T-cell (primary cell): Measurements from ENCODE around the gene ADAP1. TPM values are rescaled to one million over a fixed set of nuclear protein-coding genes. Genes with fewer than 3 reads are reported as not detected.
"Not testable (repeated sequence)": the region's sequence is repeated elsewhere in the genome, so short reads cannot be mapped to it uniquely, and the experiment has no call there.

Experiments
- ATAC-seq, 4 experiments: fragments of 200-7000 bp in 3 of 4; fragments of 150-1000 bp in 1 of 4; cut with Tn5 transposase; replicated peaks in 1 of 4; 1 replicate in 3 of 4; 2 replicates in 1 of 4; pipeline ENCODE4 v1.10.0; 2021; ENCODE audit warnings: moderate library complexity in 3 of 4, mild to moderate bottlenecking in 2 of 4, moderate number of reproducible peaks in 1 of 4
- CTCF ChIA-PET, 2 donors: fragments of 300-600 bp; sonication (Branson Sonifier 250); formaldehyde crosslinking; loops; one replicate each; lab custom pipeline; 2022; ENCODE audit warnings: antibody characterized with exemption in 2 of 2; lab: Charles Lee
- POLR2A ChIA-PET, 2 donors: fragments of 300-600 bp; sonication (Branson Sonifier 250); formaldehyde crosslinking; loops; one replicate each; lab custom pipeline; 2022; ENCODE audit warnings: antibody characterized with exemption in 2 of 2; lab: Charles Lee
- DNase-seq, 35 experiments: peaks; one replicate each; pipeline versions ENCODE4 v3.0.0 to v3.0.0-alpha.2; 2013 to 2023
- H3K27ac ChIP-seq: one replicate; pipeline ENCODE4 v1.5.1; 2013; ENCODE audit warnings: low read length
- H3K27me3 ChIP-seq, 2 experiments: replicated peaks in 1 of 2; 1 replicate in 1 of 2; 2 replicates in 1 of 2; pipeline versions ENCODE4 v1.6.1 to v1.7.0; 2013; ENCODE audit warnings: low read length in 1 of 2, mixed read lengths in 1 of 2; ENCODE audit not compliant: control insufficient read depth in 2 of 2, insufficient read depth in 2 of 2; ENCODE audit errors: extremely low read depth in 1 of 2
- H3K36me3 ChIP-seq, 2 donors: 1 replicate in 1 of 2; 2 replicates in 1 of 2; pipeline versions ENCODE4 v1.6.1 to v1.7.0; 2013; ENCODE audit warnings: low read length in 1 of 2; ENCODE audit not compliant: control insufficient read depth in 2 of 2, insufficient read depth in 1 of 2; ENCODE audit errors: extremely low read depth in 1 of 2
- H3K4me1 ChIP-seq, 2 experiments: 1 replicate in 1 of 2; 2 replicates in 1 of 2; pipeline versions ENCODE4 v1.6.1 to v1.7.0; 2013; ENCODE audit warnings: low read length in 2 of 2, mixed read lengths in 1 of 2; ENCODE audit not compliant: insufficient read depth in 2 of 2, control insufficient read depth in 1 of 2; ENCODE audit errors: extremely low read depth in 1 of 2
- H3K4me3 ChIP-seq, 2 donors: 1 replicate in 1 of 2; 2 replicates in 1 of 2; pipeline versions ENCODE4 v1.5.1 to v1.7.0; 2013; ENCODE audit warnings: mild to moderate bottlenecking in 2 of 2, low read length in 1 of 2, moderate library complexity in 1 of 2; ENCODE audit not compliant: control insufficient read depth in 1 of 2; ENCODE audit errors: extremely low read depth in 1 of 2
- H3K9me3 ChIP-seq: 2 replicates; pipeline ENCODE4 v1.7.0; 2013
- H3K27ac Mint-ChIP-seq, 2 donors: one replicate each; pipeline ENCODE4 v1.8.0; 2020 to 2021; ENCODE audit warnings: mild to moderate bottlenecking in 2 of 2, mixed read lengths in 2 of 2
- H3K27me3 Mint-ChIP-seq, 2 donors: one replicate each; pipeline ENCODE4 v1.8.0; 2021 to 2022; ENCODE audit warnings: mixed read lengths in 2 of 2
- H3K36me3 Mint-ChIP-seq: one replicate; pipeline ENCODE4 v1.8.0; 2021; ENCODE audit warnings: mixed read lengths
- H3K4me1 Mint-ChIP-seq, 3 donors: one replicate each; pipeline ENCODE4 v1.8.0; 2020 to 2022; ENCODE audit warnings: mixed read lengths in 3 of 3, mild to moderate bottlenecking in 1 of 3
- H3K4me3 Mint-ChIP-seq, 3 donors: one replicate each; pipeline ENCODE4 v1.8.0; 2020 to 2022; ENCODE audit warnings: mild to moderate bottlenecking in 3 of 3, mixed read lengths in 3 of 3, moderate library complexity in 3 of 3
- H3K9me3 Mint-ChIP-seq, 3 donors: one replicate each; pipeline ENCODE4 v1.8.0; 2020 to 2022; ENCODE audit warnings: mixed read lengths in 3 of 3
- WGBS: methylation state at CpG from one replicate; pipeline ENCODE4 v1.1.5; 2013; ENCODE audit warnings: missing lambda C conversion rate; ENCODE audit not compliant: insufficient coverage; 5-methylcytosine and 5-hydroxymethylcytosine counted together
- total RNA-seq, 35 experiments: library from RNA in 6 of 35; stranded (reverse) in 6 of 35; fragments of 120-200 nt in 1 of 35; gene quantifications; one replicate each; pipeline versions ENCODE4 v1.2.1 to v1.2.4 and lab custom pipeline; 2013 to 2026

Gene ADAP1
- total RNA-seq, 5 donors from 2014 or later (not counting 1 experiment from before 2014, with no cell fraction given) = 10.6 to 26.9 (median 23.5) TPM

- peak overlapping the region in 1 of 2 donors; percentile 11 for H3K27ac Mint-ChIP-seq
- no peak for DNase-seq
- no peaks in the 10 kb centered on the region for H3K36me3 Mint-ChIP-seq
Observed at GRCh38 chr7:944744-945143, 9.7 kb downstream of the ADAP1 start.

DNA sequence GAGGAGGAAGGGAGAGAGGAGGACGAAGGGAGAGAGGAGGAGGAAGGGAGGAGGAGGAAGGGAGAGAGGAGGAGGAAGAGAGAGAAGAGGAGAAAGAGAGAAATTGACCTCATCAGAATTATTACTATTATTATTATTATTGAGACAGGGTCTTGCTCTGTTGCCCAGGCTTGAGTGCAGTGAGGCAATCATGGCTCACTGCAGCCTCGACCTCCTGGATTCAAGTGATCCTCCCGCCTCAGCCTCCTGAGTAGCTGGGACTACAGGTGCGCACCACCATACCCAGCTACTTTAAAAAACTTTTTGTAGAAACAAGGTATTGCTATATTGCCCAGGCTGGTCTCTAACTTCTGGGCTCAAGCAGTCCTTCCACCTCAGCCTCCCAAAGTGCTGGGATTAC lies 10.7 kb downstream of the ADAP1 start:
- H3K4me3 Mint-ChIP-seq, CTCF ChIA-PET, POLR2A ChIA-PET, H3K4me3 ChIP-seq, H3K4me1 ChIP-seq, H3K27me3 Mint-ChIP-seq, DNase-seq, H3K36me3 ChIP-seq, H3K27ac Mint-ChIP-seq, H3K9me3 ChIP-seq, H3K27ac ChIP-seq, H3K27me3 ChIP-seq, ATAC-seq, H3K36me3 Mint-ChIP-seq: not testable (repeated sequence)
- H3K9me3 Mint-ChIP-seq = peaks cover 0 to 10% (median 0%) of the 10 kb centered on the region in 3 donors
- peaks cover 0 to 16% (median 7%) of the 10 kb centered on the region in 3 donors for H3K4me1 Mint-ChIP-seq
- 87% methylated on average over 3 of the region's 4 CpGs for WGBS

More at GRCh38 chr7:944744-945143, 9.7 kb downstream of the ADAP1 start:
- no peak overlapping the region for H3K4me3 ChIP-seq
- Mint-ChIP-seq H3K27me3 (no peaks in the 10 kb centered on the region), H3K9me3 (peaks cover 0 to 10% (median 0%) of the 10 kb centered on the region in 3 donors), H3K4me1 (peaks cover 0 to 16% (median 6%) of the 10 kb centered on the region in 3 donors), H3K4me3 (no peak overlapping the region)
- 97% methylated on average over 3 of the region's 5 CpGs for WGBS
- no peaks in the 10 kb centered on the region for H3K9me3 ChIP-seq
- H3K27ac ChIP-seq = no peak overlapping the region
- ChIA-PET POLR2A (no interaction called here), CTCF (no interaction called here)
- no peak for ATAC-seq
- peaks cover 0 to 2% of the 10 kb centered on the region in 2 experiments for H3K27me3 ChIP-seq
- peaks cover 0 to 12% of the 10 kb centered on the region in 2 experiments for H3K4me1 ChIP-seq
- no peaks in the 10 kb centered on the region for H3K36me3 ChIP-seq

DNA sequence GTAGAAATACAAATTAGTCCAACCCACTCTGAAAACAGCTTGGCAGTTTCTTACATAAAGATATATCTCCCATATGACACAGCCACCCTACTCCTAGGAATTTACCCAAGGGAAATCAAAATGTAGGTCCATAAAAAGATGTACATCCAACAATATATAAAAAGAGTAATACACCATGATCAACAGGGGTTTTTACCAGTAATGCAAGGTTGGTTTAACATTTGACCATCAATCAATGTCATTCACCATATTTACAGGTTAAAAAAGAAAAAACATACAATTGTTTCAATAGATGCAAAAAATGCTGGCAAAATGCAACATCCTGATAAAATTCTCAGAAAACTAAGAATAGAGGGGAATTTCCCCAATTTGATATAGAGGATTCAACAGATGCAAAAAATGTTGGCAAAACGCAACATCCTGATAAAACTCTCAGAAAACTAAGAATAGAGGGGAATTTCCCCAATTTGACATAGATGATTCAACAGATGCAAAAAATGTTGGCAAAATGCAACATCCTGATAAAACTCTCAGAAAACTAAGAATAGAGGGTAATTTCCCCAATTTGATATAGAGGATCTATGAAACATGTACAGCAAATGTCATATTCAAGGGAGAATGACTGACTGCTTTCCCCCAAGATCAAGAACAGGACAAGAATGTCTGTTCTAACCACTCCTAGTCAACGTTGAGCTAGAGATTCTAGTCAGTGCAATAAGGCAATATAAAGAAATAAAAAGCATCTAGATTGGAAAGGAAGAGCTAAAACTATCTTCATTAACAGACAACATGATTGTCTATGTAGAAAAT lies 13.7 kb downstream of the ADAP1 start:
- no CpG with 5 or more reads among the region's 2 CpGs for WGBS
- Mint-ChIP-seq H3K4me1 (peaks cover 5 to 16% (median 14%) of the 10 kb centered on the region in 3 donors), H3K9me3 (peaks cover 0 to 10% (median 0%) of the 10 kb centered on the region in 3 donors), H3K4me3 (no peak overlapping the region), H3K27ac (no peak overlapping the region), H3K27me3 (no peaks in the 10 kb centered on the region), H3K36me3 (no peaks in the 10 kb centered on the region)
- no peak for ATAC-seq
- no peak for DNase-seq
- POLR2A ChIA-PET = no interaction called here
- H3K27ac ChIP-seq = no peak overlapping the region
- H3K36me3 ChIP-seq = no peaks in the 10 kb centered on the region
- peaks cover 0 to 2% of the 10 kb centered on the region in 2 experiments for H3K27me3 ChIP-seq
- no peaks in the 10 kb centered on the region for H3K9me3 ChIP-seq
- peaks cover 0 to 16% of the 10 kb centered on the region in 2 experiments for H3K4me1 ChIP-seq
- H3K4me3 ChIP-seq = no peak overlapping the region
- CTCF ChIA-PET = no interaction called here

DNA sequence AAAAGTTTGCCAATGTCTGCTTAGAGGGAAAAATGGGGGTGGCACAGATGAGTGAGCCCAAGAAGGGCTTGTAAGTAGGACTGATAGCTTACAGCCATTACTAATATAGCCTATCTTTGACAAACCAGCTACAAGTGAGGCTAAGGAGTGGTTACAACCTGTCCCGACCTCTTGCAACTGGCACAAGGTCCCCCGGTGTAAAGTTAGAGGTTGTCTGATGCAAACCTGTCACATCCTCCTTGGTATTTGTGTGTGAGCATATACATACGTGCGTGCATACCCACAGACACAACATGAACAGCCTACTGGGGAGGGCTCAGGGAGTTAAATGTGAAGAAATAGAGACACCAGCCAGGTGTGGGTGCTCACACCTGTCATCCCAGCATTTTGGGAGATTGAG lies 14.6 kb downstream of the ADAP1 start:
- Mint-ChIP-seq H3K4me1 (peaks cover 5 to 16% (median 14%) of the 10 kb centered on the region in 3 donors), H3K4me3 (no peak overlapping the region), H3K27me3 (no peaks in the 10 kb centered on the region), H3K9me3 (peaks cover 0 to 10% (median 0%) of the 10 kb centered on the region in 3 donors), H3K36me3 (no peaks in the 10 kb centered on the region), H3K27ac (no peak overlapping the region)
- no peaks in the 10 kb centered on the region for H3K9me3 ChIP-seq
- ChIA-PET POLR2A (no interaction called here), CTCF (no interaction called here)
- ATAC-seq = no peak
- H3K36me3 ChIP-seq = no peaks in the 10 kb centered on the region
- DNase-seq = no peak
- WGBS = no CpG with 5 or more reads among the region's 4 CpGs
- H3K4me1 ChIP-seq = peaks cover 0 to 21% of the 10 kb centered on the region in 2 experiments
- H3K27me3 ChIP-seq = peaks cover 0 to 2% of the 10 kb centered on the region in 2 experiments
- H3K4me3 ChIP-seq = no peak overlapping the region
- no peak overlapping the region for H3K27ac ChIP-seq

GRCh38 chr7:938546-939185 lies 15.8 kb downstream of the ADAP1 start:
- H3K4me3 ChIP-seq = no peak overlapping the region
- DNase-seq (no peak), ATAC-seq (no peak)
- Mint-ChIP-seq H3K9me3 (peaks cover 0 to 10% (median 0%) of the 10 kb centered on the region in 3 donors), H3K36me3 (no peaks in the 10 kb centered on the region), H3K4me1 (peaks cover 5 to 16% (median 14%) of the 10 kb centered on the region in 3 donors), H3K27ac (no peak overlapping the region), H3K4me3 (no peak overlapping the region), H3K27me3 (no peaks in the 10 kb centered on the region)
- no peaks in the 10 kb centered on the region for H3K36me3 ChIP-seq
- WGBS = 98% methylated on average over 21 of the region's 27 CpGs
- POLR2A ChIA-PET = no interaction called here
- peaks cover 0 to 2% of the 10 kb centered on the region in 2 experiments for H3K27me3 ChIP-seq
- CTCF ChIA-PET = no interaction called here
- H3K4me1 ChIP-seq = peaks cover 0 to 25% of the 10 kb centered on the region in 2 experiments
- no peak overlapping the region for H3K27ac ChIP-seq
- no peaks in the 10 kb centered on the region for H3K9me3 ChIP-seq

GRCh38 chr7:937856-938484 lies 16.5 kb downstream of the ADAP1 start:
- Histone ChIP-seq H3K27me3 (peaks cover 0 to 2% of the 10 kb centered on the region in 2 experiments), H3K27ac (no peak overlapping the region), H3K9me3 (no peaks in the 10 kb centered on the region), H3K4me3 (no peak overlapping the region), H3K4me1 (peaks cover 0 to 25% of the 10 kb centered on the region in 2 experiments), H3K36me3 (no peaks in the 10 kb centered on the region)
- CTCF ChIA-PET = no interaction called here
- 92% methylated on average over 10 of the region's 16 CpGs for WGBS
- no peaks in the 10 kb centered on the region for H3K27me3 Mint-ChIP-seq
- DNase-seq (no peak), ATAC-seq (no peak)
- no peak overlapping the region for H3K27ac Mint-ChIP-seq
- POLR2A ChIA-PET = no interaction called here
- H3K4me3 Mint-ChIP-seq = no peak overlapping the region
- H3K4me1 Mint-ChIP-seq = peaks cover 5 to 16% (median 14%) of the 10 kb centered on the region in 3 donors
- no peaks in the 10 kb centered on the region for H3K36me3 Mint-ChIP-seq
- peaks cover 0 to 10% (median 0%) of the 10 kb centered on the region in 3 donors for H3K9me3 Mint-ChIP-seq
